Gastroesophageal sphincter (tissue), 4 donors: Measurements from ENCODE around the gene SF3B2. TPM values are rescaled to one million over a fixed set of nuclear protein-coding genes. Genes with fewer than 3 reads are reported as not detected.
"Not testable (repeated sequence)": the region's sequence is repeated elsewhere in the genome, so short reads cannot be mapped to it uniquely, and the experiment has no call there.

Source experiments
- ATAC-seq: fragments of 150-250 bp; one replicate; pipeline ENCODE4 v1.9.1; 2016; ENCODE audit warnings: mild to moderate bottlenecking, moderate library complexity
- H3K27ac ChIP-seq, 4 donors: fragments of 200-600 bp; sonication (generic) in 3 of 4; 1 replicate in 3 of 4; 2 replicates in 1 of 4; pipeline ENCODE4 v1.5.1; 2016 to 2019
- H3K27me3 ChIP-seq: fragments of 200-600 bp; sonication (generic); one replicate; pipeline ENCODE4 v1.5.1; 2019
- H3K36me3 ChIP-seq, 2 donors: fragments of 200-600 bp; sonication (generic); one replicate each; pipeline ENCODE4 v1.5.1; 2019; ENCODE audit warnings: control low read depth in 1 of 2
- H3K4me1 ChIP-seq, 3 donors: fragments of 200-600 bp; sonication (generic); 1 replicate in 2 of 3; 2 replicates in 1 of 3; pipeline ENCODE4 v1.5.1; 2016 to 2019; ENCODE audit warnings: control low read depth in 2 of 3
- H3K4me3 ChIP-seq, 2 donors: fragments of 200-600 bp; sonication (generic); one replicate each; pipeline ENCODE4 v1.5.1; 2019; ENCODE audit warnings: mild to moderate bottlenecking in 1 of 2, moderate library complexity in 1 of 2
- H3K9me3 ChIP-seq, 3 donors: fragments of 200-600 bp; sonication (generic); one replicate each; pipeline ENCODE4 v1.5.1; 2017 to 2019; ENCODE audit warnings: control low read depth in 2 of 3
- EP300 ChIP-seq: sonication (generic); formaldehyde crosslinking; IDR thresholded peaks from one replicate; pipeline ENCODE4 v1.6.1; 2017; ENCODE audit warnings: antibody characterized with exemption, mild to moderate bottlenecking
- POLR2A ChIP-seq, 2 donors: fragments of 450-650 bp; IDR thresholded peaks; one replicate each; pipeline ENCODE4 v1.6.1; 2017; ENCODE audit warnings: antibody characterized with exemption in 2 of 2, mild to moderate bottlenecking in 2 of 2, moderate library complexity in 1 of 2
- POLR2AphosphoS5 ChIP-seq: sonication (generic); formaldehyde crosslinking; IDR thresholded peaks from one replicate; pipeline ENCODE4 v1.6.1; 2017; ENCODE audit warnings: antibody characterized with exemption
- WGBS, 2 donors: methylation state at CpG; one replicate each; pipeline ENCODE4 v1.1.5; 2018; ENCODE audit warnings: low coverage in 1 of 2; 5-methylcytosine and 5-hydroxymethylcytosine counted together
- total RNA-seq, 4 donors: library from RNA; depleted of rRNA; stranded (reverse); fragments of >200 nt; gene quantifications; one replicate each; pipeline ENCODE4 v1.1.0, GENCODE V29; 2016
- TF ChIP-seq, protein P1 (sequence below), 4 experiments: fragments of 200-600 bp in 2 of 4; fragments of 450-650 bp in 2 of 4; sonication (generic) in 1 of 4; IDR thresholded peaks; one replicate each; pipeline ENCODE4 v1.5.1; 2017 to 2019; ENCODE audit warnings: antibody characterized with exemption in 4 of 4, mild to moderate bottlenecking in 2 of 4, moderate library complexity in 2 of 4

SF3B2 gene
- total RNA-seq, 4 donors from 2014 or later = 113 to 179 (median 160) TPM

DNA sequence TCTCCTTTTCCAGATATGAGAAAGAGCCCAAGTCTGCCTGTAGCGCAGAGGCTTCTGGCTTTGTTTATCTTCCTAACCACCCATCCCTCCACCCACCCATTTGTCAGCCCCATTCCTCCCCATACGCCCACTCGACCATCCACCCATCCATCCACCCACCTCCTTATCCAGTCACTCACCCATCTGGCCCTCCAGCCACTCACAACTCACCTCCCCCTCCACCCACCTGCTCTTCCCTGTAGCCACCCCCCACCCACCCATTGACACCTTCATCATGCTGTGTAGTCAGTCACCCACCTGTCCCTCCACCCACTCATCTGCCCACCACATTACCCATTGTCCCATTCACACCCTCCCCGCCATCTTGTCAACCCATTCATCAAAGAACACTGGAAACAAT lies 34.8 kb upstream of the SF3B2 start:
- peaks cover 0 to 8% (median under 1%) of the 10 kb centered on the region in 3 donors for H3K4me1 ChIP-seq
- TF ChIP-seq, protein P1, sequence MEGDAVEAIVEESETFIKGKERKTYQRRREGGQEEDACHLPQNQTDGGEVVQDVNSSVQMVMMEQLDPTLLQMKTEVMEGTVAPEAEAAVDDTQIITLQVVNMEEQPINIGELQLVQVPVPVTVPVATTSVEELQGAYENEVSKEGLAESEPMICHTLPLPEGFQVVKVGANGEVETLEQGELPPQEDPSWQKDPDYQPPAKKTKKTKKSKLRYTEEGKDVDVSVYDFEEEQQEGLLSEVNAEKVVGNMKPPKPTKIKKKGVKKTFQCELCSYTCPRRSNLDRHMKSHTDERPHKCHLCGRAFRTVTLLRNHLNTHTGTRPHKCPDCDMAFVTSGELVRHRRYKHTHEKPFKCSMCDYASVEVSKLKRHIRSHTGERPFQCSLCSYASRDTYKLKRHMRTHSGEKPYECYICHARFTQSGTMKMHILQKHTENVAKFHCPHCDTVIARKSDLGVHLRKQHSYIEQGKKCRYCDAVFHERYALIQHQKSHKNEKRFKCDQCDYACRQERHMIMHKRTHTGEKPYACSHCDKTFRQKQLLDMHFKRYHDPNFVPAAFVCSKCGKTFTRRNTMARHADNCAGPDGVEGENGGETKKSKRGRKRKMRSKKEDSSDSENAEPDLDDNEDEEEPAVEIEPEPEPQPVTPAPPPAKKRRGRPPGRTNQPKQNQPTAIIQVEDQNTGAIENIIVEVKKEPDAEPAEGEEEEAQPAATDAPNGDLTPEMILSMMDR (IDR thresholded peaks at IDR 0.05) = no peak
- TF ChIP-seq POLR2AphosphoS5 (no peak), POLR2A (IDR thresholded peaks at IDR 0.05) (no peak), EP300 (no peak)

DNA sequence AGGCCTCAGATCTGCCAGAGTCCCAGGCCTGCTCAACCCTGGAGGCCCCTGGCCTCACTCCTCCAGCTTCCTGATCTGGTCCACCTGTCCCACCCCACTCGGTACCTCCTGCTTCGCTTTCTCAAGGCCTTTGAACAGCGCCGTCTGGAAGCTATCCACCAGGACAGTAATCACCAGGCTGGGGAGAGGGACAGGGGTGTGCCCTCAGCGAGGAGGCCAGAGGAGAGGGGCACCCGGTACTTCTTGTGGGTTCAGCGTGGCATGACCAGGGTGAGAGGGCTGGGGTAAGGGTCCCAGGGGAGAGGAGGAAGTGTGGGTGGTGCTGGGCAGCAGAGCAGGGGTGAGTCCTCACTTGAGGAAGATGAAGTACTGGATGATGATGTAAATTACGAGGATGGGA lies 32.0 kb upstream of the SF3B2 start:
- Histone ChIP-seq H3K4me3 (no peak overlapping the region), H3K4me1 (peaks cover 0 to 13% (median 6%) of the 10 kb centered on the region in 3 donors), H3K27me3 (peaks cover 17% of the 10 kb centered on the region), H3K27ac (no peak overlapping the region), H3K9me3 (no peaks in the 10 kb centered on the region), H3K36me3 (no peaks in the 10 kb centered on the region)
- WGBS, 2 donors = 20 to 42% methylated on average over 2 of the region's 8 CpGs
- no peak for ATAC-seq
- no peak for TF ChIP-seq POLR2A (IDR thresholded peaks at IDR 0.05)

More for the DNA sequence above, 34.8 kb upstream of the SF3B2 start:
- WGBS, 2 donors = 40 to 78% methylated on average over 1 to 3 of the region's 4 CpGs
- peaks cover 33% of the 10 kb centered on the region for H3K27me3 ChIP-seq
- H3K36me3 ChIP-seq = no peaks in the 10 kb centered on the region
- no peaks in the 10 kb centered on the region for H3K9me3 ChIP-seq
- no peak overlapping the region for H3K4me3 ChIP-seq
- no peak for ATAC-seq
- H3K27ac ChIP-seq = no peak overlapping the region

DNA sequence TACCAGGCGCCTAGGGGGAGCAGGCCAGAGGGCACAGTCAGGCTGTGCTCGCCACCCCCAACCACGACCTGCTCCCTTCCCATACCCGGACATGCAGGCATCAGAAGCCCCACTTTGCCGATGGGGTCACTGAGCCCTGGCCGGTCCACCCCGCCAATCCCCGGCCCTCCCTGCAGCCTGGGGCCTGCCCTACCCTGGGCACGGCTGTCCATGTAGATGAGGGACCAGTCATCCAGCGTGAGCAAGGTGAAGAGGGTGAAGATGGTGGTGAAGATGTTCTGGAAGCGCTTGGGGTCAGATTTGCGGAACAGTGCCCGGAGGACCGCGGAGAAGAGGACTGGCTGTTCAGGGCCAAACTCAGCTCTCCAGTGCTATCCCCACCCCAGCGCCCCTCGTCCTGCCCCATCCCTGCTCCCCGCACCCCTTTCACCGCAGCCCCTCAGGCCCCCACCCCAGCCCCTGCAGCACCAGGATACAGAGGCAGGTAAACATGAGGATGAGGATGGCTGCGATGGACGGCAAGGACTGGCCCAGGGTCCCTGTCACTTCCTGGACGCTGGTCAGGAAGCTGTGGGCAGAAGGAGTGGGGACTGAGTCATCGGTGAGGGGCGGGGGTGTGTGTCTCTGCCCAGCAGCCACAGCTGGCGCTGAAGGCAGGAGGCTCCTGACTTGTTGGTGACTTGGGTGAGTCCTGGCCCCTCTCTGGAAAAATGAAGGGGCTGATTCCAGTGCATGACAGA lies 31.4 kb upstream of the SF3B2 start:
- 76 to 93% methylated on average over 6 to 11 of the region's 25 CpGs for WGBS, 2 donors
- H3K36me3 ChIP-seq = no peaks in the 10 kb centered on the region
- no peaks in the 10 kb centered on the region for H3K9me3 ChIP-seq
- H3K4me1 ChIP-seq = peaks cover 0 to 13% (median 6%) of the 10 kb centered on the region in 3 donors
- no peak overlapping the region for H3K4me3 ChIP-seq
- TF ChIP-seq POLR2AphosphoS5 = no peak
- TF ChIP-seq POLR2A (IDR thresholded peaks at IDR 0.05) = no peak
- TF ChIP-seq, protein P1 (IDR thresholded peaks at IDR 0.05) = no peak
- no peak for TF ChIP-seq EP300
- no peak overlapping the region for H3K27ac ChIP-seq
- H3K27me3 ChIP-seq = peaks cover 13% of the 10 kb centered on the region
- no peak for ATAC-seq

DNA sequence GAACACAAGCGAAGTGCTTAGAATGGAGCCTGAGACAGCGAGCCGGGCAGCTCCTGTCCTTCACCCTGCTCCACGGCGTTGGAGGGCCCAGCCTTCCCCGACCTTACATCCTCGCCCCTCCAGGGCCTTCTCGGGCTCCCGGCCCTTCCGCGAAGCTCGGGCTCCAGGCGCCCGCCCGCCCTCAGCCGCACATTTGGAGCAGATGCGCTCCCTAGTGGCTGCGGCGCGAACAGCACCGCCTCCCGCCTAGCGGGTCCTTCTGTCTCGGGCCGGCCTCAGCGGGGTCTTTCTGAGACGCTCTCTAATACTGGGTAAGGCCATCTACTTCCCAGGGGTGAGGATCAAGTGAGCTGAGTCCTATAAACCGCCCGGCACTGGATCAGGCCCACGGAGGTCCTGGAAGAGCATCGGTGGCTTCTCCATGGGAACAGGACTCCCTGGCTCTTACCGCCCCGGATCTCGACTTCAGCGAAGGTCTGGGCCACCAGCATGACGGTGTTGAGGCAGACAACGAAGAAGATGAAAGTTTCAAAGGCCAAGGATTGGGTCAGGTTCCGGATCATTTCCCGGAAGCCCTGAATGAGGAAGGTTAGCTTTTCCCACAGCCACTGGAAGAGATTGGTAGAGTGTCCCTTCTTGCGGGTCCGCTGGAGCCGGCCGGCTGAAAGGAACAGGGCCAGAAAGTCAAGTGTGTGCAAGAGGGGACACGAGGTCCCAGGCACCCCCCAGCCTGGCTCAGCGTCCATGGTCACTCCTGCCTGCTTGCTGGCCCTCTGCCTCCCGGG lies 29.6 kb upstream of the SF3B2 start:
- H3K4me3 ChIP-seq = peak overlapping the region in 1 of 2 donors; percentile 24

DNA sequence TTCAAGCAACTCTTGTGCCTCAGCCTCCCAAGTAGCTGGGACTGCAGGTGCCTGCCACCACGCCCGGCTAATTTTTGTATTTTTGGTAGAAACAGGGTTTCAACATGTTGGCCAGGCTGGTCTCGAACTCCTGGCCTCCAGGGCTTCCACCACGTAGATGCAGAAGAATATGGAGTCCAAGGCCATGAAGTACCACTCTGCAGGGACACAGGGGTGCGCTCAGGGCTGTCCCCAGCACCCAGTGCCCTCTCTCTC lies 29.1 kb upstream of the SF3B2 start:
- no CpG with 5 or more reads among the region's 5 CpGs for WGBS, 2 donors
- H3K36me3 ChIP-seq = not testable (repeated sequence)

More for the DNA sequence above, 29.6 kb upstream of the SF3B2 start:
- H3K36me3 ChIP-seq = no peaks in the 10 kb centered on the region
- ATAC-seq = peak; percentile 86
- H3K9me3 ChIP-seq = no peaks in the 10 kb centered on the region
- peaks cover 0 to 13% (median 6%) of the 10 kb centered on the region in 3 donors for H3K4me1 ChIP-seq
- no peak overlapping the region for H3K27ac ChIP-seq
- H3K27me3 ChIP-seq = peaks cover 13% of the 10 kb centered on the region
- TF ChIP-seq, protein P1 (IDR thresholded peaks at IDR 0.05) = peak in 3 of 4 experiments; percentile 89 to 97 (median 90)
- TF ChIP-seq EP300 (no peak), POLR2A (IDR thresholded peaks at IDR 0.05) (no peak), POLR2AphosphoS5 (no peak)
- 0 to 35% methylated on average over 2 to 10 of the region's 46 CpGs for WGBS, 2 donors

More for the DNA sequence above, 29.1 kb upstream of the SF3B2 start:
- not testable (repeated sequence) for H3K27ac ChIP-seq, ATAC-seq, H3K9me3 ChIP-seq, H3K4me3 ChIP-seq
- H3K4me1 ChIP-seq = peaks cover 0 to 13% (median 6%) of the 10 kb centered on the region in 3 donors
- H3K27me3 ChIP-seq = peaks cover 13% of the 10 kb centered on the region
